Aorta (tissue), 5 donors: ENCODE measurements around the gene ITGB1BP1. TPM values are rescaled to one million over a fixed set of nuclear protein-coding genes. Genes with fewer than 3 reads are reported as not detected.

Experiments
- ATAC-seq: fragments of 200-7000 bp; cut with Tn5 transposase; one replicate; pipeline ENCODE4 v1.9.1; 2022; ENCODE audit warnings: moderate library complexity; ENCODE audit not compliant: low FRiP score
- DNase-seq, 2 donors: peaks; one replicate each; pipeline ENCODE4 v3.0.0-alpha.2; 2020
- H3K27ac ChIP-seq, 2 donors: one replicate each; pipeline ENCODE4 v1.5.1; 2013; ENCODE audit warnings: low read length in 2 of 2, mild to moderate bottlenecking in 2 of 2, moderate library complexity in 2 of 2, control low read depth in 1 of 2, inconsistent platforms in 1 of 2, low read depth in 1 of 2
- H3K27me3 ChIP-seq, 2 donors: one replicate each; pipeline ENCODE4 v1.6.1; 2013; ENCODE audit warnings: control low read depth in 1 of 2, low read length in 1 of 2, mild to moderate bottlenecking in 1 of 2, moderate library complexity in 1 of 2; ENCODE audit not compliant: insufficient read depth in 2 of 2, control insufficient read depth in 1 of 2
- H3K36me3 ChIP-seq, 2 donors: one replicate each; pipeline ENCODE4 v1.6.1; 2013; ENCODE audit warnings: control low read depth in 1 of 2, low read length in 1 of 2, mild to moderate bottlenecking in 1 of 2; ENCODE audit not compliant: insufficient read depth in 2 of 2, control insufficient read depth in 1 of 2
- H3K4me1 ChIP-seq, 2 donors: one replicate each; pipeline ENCODE4 v1.6.1; 2013; ENCODE audit warnings: low read length in 2 of 2, control low read depth in 1 of 2, mild to moderate bottlenecking in 1 of 2, moderate library complexity in 1 of 2; ENCODE audit not compliant: insufficient read depth in 2 of 2, control insufficient read depth in 1 of 2
- H3K4me3 ChIP-seq, 2 donors: one replicate each; pipeline ENCODE4 v1.5.1; 2013; ENCODE audit warnings: low read length in 2 of 2, control low read depth in 1 of 2, mild to moderate bottlenecking in 1 of 2
- H3K9me3 ChIP-seq: one replicate; pipeline ENCODE4 v1.6.1; 2013; ENCODE audit warnings: mild to moderate bottlenecking, low read length; ENCODE audit not compliant: control insufficient read depth
- WGBS, 2 donors: extraction: QIAGEN DNeasy Blood & Tissue Kit; methylation state at CpG; one replicate each; pipeline ENCODE4 v1.1.7; 2013; 5-methylcytosine and 5-hydroxymethylcytosine counted together
- intact Hi-C, 2 donors: fragments of 100-400 bp; cut with DNase I; formaldehyde crosslinking; loops; one replicate each; pipeline versions ENCODE4 v1.14.2 to v1.15.0; 2022
- polyA plus RNA-seq, 2 donors: library from polyadenylated mRNA; stranded (reverse); fragments of 200-250 nt; gene quantifications; one replicate each; pipeline ENCODE4 v1.2.3, GENCODE V29; 2013
- total RNA-seq, 2 donors: library from RNA; stranded (reverse); fragmentation: NEBNext Ultra II Directional; extraction: Animal tissue kit (Norgen Biotek cat#: 25700); gene quantifications; one replicate each; pipeline ENCODE4 v1.2.1, GENCODE V29; 2021
- donor health status: healthy with polysubstance abuse.
- donor health status: Bipolar disorder and iron deficiency.
- donor health status: DM: no; HTN: no; CAD: no.
- donor health status: DM: no; HTN: no; CAD: no.
- donor health status: DM: yes; HTN: yes; CAD: no.

ITGB1BP1 gene
- total and polyA plus RNA-seq, 4 donors = 112 to 168 (median 136) TPM

GRCh38 chr2:9360110-9360509 lies 63.2 kb downstream of the ITGB1BP1 start:
- intact Hi-C loops = no loop called here
- no peak overlapping the region for H3K27ac ChIP-seq
- DNase-seq (no peak), ATAC-seq (no peak)
- no peaks in the 10 kb centered on the region for H3K27me3 ChIP-seq
- H3K9me3 ChIP-seq = no peaks in the 10 kb centered on the region
- peaks cover 2 to 20% of the 10 kb centered on the region in 2 donors for H3K36me3 ChIP-seq
- no peak overlapping the region for H3K4me3 ChIP-seq
- H3K4me1 ChIP-seq = no peaks in the 10 kb centered on the region
- WGBS, 2 donors = 94 to 97% methylated on average over 1 of the region's 1 CpG

- intact Hi-C loops = no loop called here
- 91 to 96% methylated on average over 4 of the region's 4 CpGs for WGBS, 2 donors
- no peak for ATAC-seq
- Histone ChIP-seq H3K9me3 (no peaks in the 10 kb centered on the region), H3K36me3 (peaks cover 2 to 20% of the 10 kb centered on the region in 2 donors), H3K4me1 (no peaks in the 10 kb centered on the region), H3K27me3 (no peaks in the 10 kb centered on the region), H3K4me3 (no peak overlapping the region), H3K27ac (no peak overlapping the region)
- no peak for DNase-seq
Observed at GRCh38 chr2:9359463-9359862, 63.9 kb downstream of the ITGB1BP1 start.

GRCh38 chr2:9358846-9359245 lies 64.5 kb downstream of the ITGB1BP1 start:
- DNase-seq = no peak
- peaks cover 2 to 20% of the 10 kb centered on the region in 2 donors for H3K36me3 ChIP-seq
- no peak for ATAC-seq
- 41 to 45% methylated on average over 1 of the region's 1 CpG for WGBS, 2 donors
- no peak overlapping the region for H3K4me3 ChIP-seq
- H3K9me3 ChIP-seq = no peaks in the 10 kb centered on the region
- intact Hi-C loops = no loop called here
- H3K4me1 ChIP-seq = no peaks in the 10 kb centered on the region
- H3K27me3 ChIP-seq = no peaks in the 10 kb centered on the region
- H3K27ac ChIP-seq = no peak overlapping the region

GRCh38 chr2:9356261-9356660 lies 67.1 kb downstream of the ITGB1BP1 start:
- DNase-seq (no peak), ATAC-seq (no peak)
- intact Hi-C loops = no loop called here
- no peaks in the 10 kb centered on the region for H3K4me1 ChIP-seq
- H3K36me3 ChIP-seq = peaks cover 5 to 17% of the 10 kb centered on the region in 2 donors
- H3K4me3 ChIP-seq = no peak overlapping the region
- no peaks in the 10 kb centered on the region for H3K27me3 ChIP-seq
- 84 to 86% methylated on average over 11 of the region's 11 CpGs for WGBS, 2 donors
- no peaks in the 10 kb centered on the region for H3K9me3 ChIP-seq
- no peak overlapping the region for H3K27ac ChIP-seq

GRCh38 chr2:9355716-9356115 lies 67.6 kb downstream of the ITGB1BP1 start:
- ATAC-seq (no peak), DNase-seq (no peak)
- intact Hi-C loops = no loop called here
- Histone ChIP-seq H3K36me3 (peaks cover 5 to 17% of the 10 kb centered on the region in 2 donors), H3K4me3 (no peak overlapping the region), H3K27me3 (no peaks in the 10 kb centered on the region), H3K4me1 (no peaks in the 10 kb centered on the region), H3K9me3 (no peaks in the 10 kb centered on the region), H3K27ac (no peak overlapping the region)
- 76 to 80% methylated on average over 4 of the region's 4 CpGs for WGBS, 2 donors

GRCh38 chr2:9355270-9355669 lies 68.1 kb downstream of the ITGB1BP1 start:
- Histone ChIP-seq H3K27me3 (no peaks in the 10 kb centered on the region), H3K4me1 (no peaks in the 10 kb centered on the region), H3K27ac (no peak overlapping the region), H3K9me3 (no peaks in the 10 kb centered on the region), H3K4me3 (no peak overlapping the region), H3K36me3 (peaks cover 5 to 17% of the 10 kb centered on the region in 2 donors)
- ATAC-seq (no peak), DNase-seq (no peak)
- intact Hi-C loops = no loop called here
- WGBS, 2 donors = 83 to 86% methylated on average over 3 of the region's 3 CpGs

GRCh38 chr2:9354318-9354717 lies 69.0 kb downstream of the ITGB1BP1 start:
- Histone ChIP-seq H3K36me3 (peaks cover 5 to 13% of the 10 kb centered on the region in 2 donors), H3K9me3 (no peaks in the 10 kb centered on the region), H3K27ac (no peak overlapping the region), H3K4me1 (no peaks in the 10 kb centered on the region), H3K27me3 (no peaks in the 10 kb centered on the region), H3K4me3 (no peak overlapping the region)
- DNase-seq = no peak
- intact Hi-C loops = no loop called here
- WGBS, 2 donors = 88 to 91% methylated on average over 12 of the region's 12 CpGs
- ATAC-seq = no peak

Other genes starting within 250 kb of the ITGB1BP1 start
- 10 to 100 TPM; 55.2 to 72.4 TPM for gene ASAP2, start 216.7 kb downstream of the ITGB1BP1 start, total RNA-seq
- gene ASAP2, start 216.7 kb downstream of the ITGB1BP1 start, polyA plus RNA-seq = 10 to 100 TPM; 16.7 to 42.4 TPM
- gene CPSF3, start 126 bp upstream of the ITGB1BP1 start, total RNA-seq = 10 to 100 TPM; 16.2 to 20.4 TPM
- 10 to 100 TPM; 12.9 to 13.2 TPM for gene CPSF3, start 126 bp upstream of the ITGB1BP1 start, polyA plus RNA-seq
- 10 to 100 TPM; 45.6 to 52.2 TPM for gene IAH1, start 51.0 kb upstream of the ITGB1BP1 start, total RNA-seq
- gene IAH1, start 51.0 kb upstream of the ITGB1BP1 start, polyA plus RNA-seq = 10 to 100 TPM; 64.9 to 72.9 TPM
- gene ADAM17, start 132.3 kb upstream of the ITGB1BP1 start, total RNA-seq = 10 to 100 TPM; 42.7 to 47.0 TPM
- 10 to 100 TPM in 1 of 2 donors, 1 to 10 TPM in 1; 5.4 to 10.9 TPM for gene ADAM17, start 132.3 kb upstream of the ITGB1BP1 start, polyA plus RNA-seq
- 100 to 1,000 TPM; 182 to 226 TPM for gene YWHAQ, start 207.5 kb upstream of the ITGB1BP1 start, total RNA-seq
- gene YWHAQ, start 207.5 kb upstream of the ITGB1BP1 start, polyA plus RNA-seq = 100 to 1,000 TPM; 175 to 241 TPM